HepG2 (cell line): ENCODE measurements around the gene CTU2. TPM values are rescaled to one million over a fixed set of nuclear protein-coding genes. Genes with fewer than 3 reads are reported as not detected.

Source experiments
- ATAC-seq: fragments of 200-7000 bp; cut with Tn5 transposase; 3 replicates; pipeline ENCODE4 v1.9.1; 2020; ENCODE audit warnings: mild to moderate bottlenecking, moderate library complexity
- BruUV-seq: library from RNA; stranded (reverse); fragments of 400-500 nt; replicated peaks from 2 replicates; lab custom pipeline; 2021; lab: Mats Ljungman, UMichigan
- CTCF ChIA-PET: fragments of 300-600 bp; formaldehyde crosslinking; extraction: SDS; loops from one replicate; lab custom pipeline; 2021; ENCODE audit warnings: low total read pairs, inconsistent platforms, low intra/inter-chr PET ratio; lab: Yijun Ruan, JAX
- POLR2A ChIA-PET: fragments of 350-600 bp; sonication (Branson Sonifier 250); formaldehyde crosslinking; loops from one replicate; lab custom pipeline; 2020; ENCODE audit warnings: antibody characterized with exemption, inconsistent platforms; lab: Yijun Ruan, JAX
- DNase-seq: peaks from one replicate; pipeline ENCODE4 v3.0.0-alpha.2; 2015; ENCODE audit warnings: low spot score
- FAIRE-seq: peaks from 3 replicates; lab custom pipeline; 2011; peaks lifted over from hg19 to GRCh38; lab: Jason Lieb, UNC
- H2AFZ ChIP-seq: one replicate; pipeline ENCODE4 v1.6.1; 2011; ENCODE audit warnings: low read length, inconsistent platforms
- H3K27ac ChIP-seq: fragments of 300-600 bp; 3 replicates; pipeline ENCODE4 v1.8.0; 2011; ENCODE audit warnings: mixed run types, mild to moderate bottlenecking, mixed read lengths, low read length, inconsistent platforms; ENCODE audit not compliant: insufficient read depth; ENCODE audit errors: extremely low read length
- H3K27me3 ChIP-seq, 2 experiments: fragments of 200-600 bp in 1 of 2; 2 replicates in 1 of 2; 3 replicates in 1 of 2; pipeline versions ENCODE4 v1.6.0 to v1.8.0; 2011; ENCODE audit warnings: low read length in 2 of 2, mild to moderate bottlenecking in 2 of 2, moderate library complexity in 2 of 2, inconsistent platforms in 1 of 2; ENCODE audit not compliant: insufficient read depth in 2 of 2, control insufficient read depth in 1 of 2
- H3K36me3 ChIP-seq, 2 experiments: fragments of 200-600 bp in 1 of 2; replicated peaks in 1 of 2; 2 replicates in 1 of 2; 3 replicates in 1 of 2; pipeline versions ENCODE4 v1.5.1 to v1.8.0; 2011; ENCODE audit warnings: low read length in 2 of 2, inconsistent platforms in 1 of 2; ENCODE audit not compliant: insufficient read depth in 2 of 2, control insufficient read depth in 1 of 2
- H3K4me1 ChIP-seq: 2 replicates; pipeline ENCODE4 v1.5.1; 2012; ENCODE audit warnings: low read length, inconsistent platforms; ENCODE audit not compliant: insufficient read depth
- H3K4me2 ChIP-seq: 2 replicates; pipeline ENCODE4 v1.6.0; 2011; ENCODE audit warnings: low read depth, low read length, inconsistent platforms
- H3K4me3 ChIP-seq, 3 experiments: fragments of 200-600 bp in 1 of 3; sonication (generic), shearing (Covaris generic) in 1 of 3; replicated peaks in 1 of 3; 2 replicates each; pipeline ENCODE4 v1.5.1; 2011 to 2016; ENCODE audit warnings: low read length in 3 of 3, inconsistent platforms in 2 of 3, low read depth in 2 of 3, mild to moderate bottlenecking in 2 of 3, control low read depth in 1 of 3, mixed read lengths in 1 of 3; ENCODE audit not compliant: insufficient read depth in 1 of 3
- H3K79me2 ChIP-seq: one replicate; pipeline ENCODE4 v1.6.1; 2011; ENCODE audit warnings: low read length, inconsistent platforms; ENCODE audit not compliant: insufficient read depth
- H3K9ac ChIP-seq: 2 replicates; pipeline ENCODE4 v1.6.0; 2011; ENCODE audit warnings: mild to moderate bottlenecking, low read depth, low read length, inconsistent platforms; ENCODE audit not compliant: insufficient read depth
- H3K9me3 ChIP-seq: 2 replicates; pipeline ENCODE4 v1.5.1; 2012; ENCODE audit warnings: mild to moderate bottlenecking, low read length
- H4K20me1 ChIP-seq: 2 replicates; pipeline ENCODE4 v1.6.0; 2011; ENCODE audit warnings: inconsistent platforms, mild to moderate bottlenecking, low read length, moderate library complexity; ENCODE audit not compliant: insufficient read depth
- ATF5 ChIP-seq: sonication (generic); formaldehyde crosslinking; IDR thresholded peaks from 2 replicates; pipeline ENCODE4 v1.4.0; 2020; ENCODE audit warnings: mild to moderate bottlenecking, low read depth, missing genetic modification reagents
- BCL6 ChIP-seq: IDR thresholded peaks from 2 replicates; pipeline ENCODE4 v1.6.1; 2016; ENCODE audit warnings: missing genetic modification reagents, missing compliant biosample characterization
- DBP ChIP-seq: sonication (generic); formaldehyde crosslinking; IDR thresholded peaks from 2 replicates; pipeline ENCODE4 v1.4.0; 2020; ENCODE audit warnings: missing genetic modification reagents; ENCODE audit errors: not compliant biosample characterization
- DZIP1 ChIP-seq: sonication (generic); formaldehyde crosslinking; IDR thresholded peaks from 2 replicates; pipeline ENCODE4 v1.5.0; 2020; ENCODE audit warnings: mild to moderate bottlenecking, missing genetic modification reagents
- HDAC6 ChIP-seq: fragments of 200-600 bp; sonication (generic); IDR thresholded peaks from 2 replicates; pipeline ENCODE4 v1.7.0; 2017; ENCODE audit warnings: mild to moderate bottlenecking, antibody characterized with exemption, low read length, low read depth
- HOXA3 ChIP-seq: sonication (generic); formaldehyde crosslinking; IDR thresholded peaks from 2 replicates; pipeline ENCODE4 v1.5.0; 2020; ENCODE audit warnings: missing genetic modification reagents
- NR0B2 ChIP-seq: sonication (generic); formaldehyde crosslinking; IDR thresholded peaks from 2 replicates; pipeline ENCODE4 v1.4.0; 2020; ENCODE audit warnings: mild to moderate bottlenecking, missing genetic modification reagents
- RAD21 ChIP-seq: fragments of 450-650 bp; formaldehyde crosslinking; IDR thresholded peaks from 2 replicates; pipeline ENCODE4 v1.5.0; 2020; ENCODE audit warnings: mild to moderate bottlenecking
- RXRB ChIP-seq: IDR thresholded peaks from 2 replicates; pipeline ENCODE4 v1.6.1; 2016; ENCODE audit warnings: borderline replicate concordance, missing genetic modification reagents, missing compliant biosample characterization
- SATB2 ChIP-seq: sonication (generic); formaldehyde crosslinking; IDR thresholded peaks from 2 replicates; pipeline ENCODE4 v1.5.0; 2020; ENCODE audit warnings: missing genetic modification reagents
- SIN3B ChIP-seq: fragments of 150-350 bp; IDR thresholded peaks from 2 replicates; pipeline ENCODE4 v1.6.1; 2014; ENCODE audit warnings: low read length
- ZNF18 ChIP-seq: sonication (generic); formaldehyde crosslinking; IDR thresholded peaks from 2 replicates; pipeline ENCODE4 v1.8.0; 2022; ENCODE audit warnings: mild to moderate bottlenecking, missing genetic modification reagents; ENCODE audit not compliant: insufficient replicate concordance
- ZNF3 ChIP-seq: IDR thresholded peaks from 2 replicates; pipeline ENCODE4 v1.7.0; 2017; ENCODE audit warnings: inconsistent platforms
- ZNF367 ChIP-seq: sonication (generic); formaldehyde crosslinking; IDR thresholded peaks from 2 replicates; pipeline ENCODE4 v1.4.0; 2020; ENCODE audit warnings: missing genetic modification reagents, borderline replicate concordance
- ZNF552 ChIP-seq: sonication (generic); formaldehyde crosslinking; IDR thresholded peaks from 2 replicates; pipeline ENCODE4 v1.9.0; 2022; ENCODE audit warnings: missing genetic modification reagents, mild to moderate bottlenecking, borderline replicate concordance
- ZNF691 ChIP-seq: sonication (generic); formaldehyde crosslinking; IDR thresholded peaks from 2 replicates; pipeline ENCODE4 v1.4.0; 2020; ENCODE audit warnings: missing genetic modification reagents, low read depth, mild to moderate bottlenecking, borderline replicate concordance
- WGBS: methylation state at CpG from one replicate; pipeline ENCODE4 v1.1.6; 2017; ENCODE audit warnings: low lambda C conversion rate; 5-methylcytosine and 5-hydroxymethylcytosine counted together
- in situ Hi-C: cut with HindIII; loops from 2 replicates; pipeline ENCODE4 v1.10.0; 2017; ENCODE audit warnings: low pct_unique_long_range_greater_than_20kb; ENCODE audit not compliant: extremely low pct_ligation_motif_present
- intact Hi-C: fragments of 100-400 bp; cut with micrococcal nuclease; formaldehyde crosslinking; loops from one replicate; pipeline ENCODE4 v1.10.0; 2022; ENCODE audit not compliant: unreplicated experiment
- polyA plus RNA-seq, 8 experiments: library from polyadenylated mRNA; depleted of rRNA in 3 of 8; stranded (reverse) in 7 of 8; unstranded in 1 of 8; fragments of >200 nt; fragmentation: Illumina TruSeq in 4 of 8; extraction: Trizol in 4 of 8; gene quantifications; 2 replicates each; pipeline versions ENCODE4 v1.2.1 to v1.2.3, GENCODE V29; 2011 to 2016; ENCODE audit warnings: low read depth in 4 of 8, missing spikeins in 1 of 8, mixed read lengths in 1 of 8; ENCODE audit not compliant: insufficient read depth in 1 of 8
- total RNA-seq, 5 experiments: library from RNA; depleted of rRNA; stranded (reverse); fragments of >200 nt; fragmentation: Illumina TruSeq; extraction: Trizol; gene quantifications; 2 replicates each; pipeline ENCODE4 v1.2.3, GENCODE V29; 2016; ENCODE audit warnings: low read depth in 1 of 5

Gene CTU2
- total and polyA plus RNA-seq, 2 of the 13 experiments (the other 11 are each of a cell fraction or from before 2014, with no cell fraction given): 13.3 to 21.9 TPM

- FAIRE-seq (no peak), DNase-seq (no peak), ATAC-seq (peak; percentile 5)
- ChIA-PET POLR2A (interaction anchor here (0.8 to 2.9 kb wide), 11 partner anchors 11 to 433 kb away, joined by 3 to 36 read pairs (median 4); partner anchors contain the start of genes APRT and PIEZO1), CTCF (interaction anchor here (0.7 to 1.7 kb wide), 3 partner anchors 24 to 98 kb away, joined by 4 to 12 read pairs (median 4); partner anchors contain the start of genes GALNS and TRAPPC2L)
- H4K20me1 ChIP-seq: peaks cover 24% of the 10 kb centered on the region
- H3K9me3 ChIP-seq: no peaks in the 10 kb centered on the region
- BruUV-seq: no TSS peak
- peak overlapping the region; percentile 61 for H3K27ac ChIP-seq
- H3K27me3 ChIP-seq: no peaks in the 10 kb centered on the region
- peak overlapping the region; percentile 39 to 68 (median 43) for H3K4me3 ChIP-seq
- H3K4me1 ChIP-seq: peaks cover 65% of the 10 kb centered on the region
- H2AFZ ChIP-seq: no peak overlapping the region
- intact Hi-C loops: loop anchor here (1.0 to 5.0 kb wide), 3 partner anchors 27 to 97 kb away; partner anchors contain the start of genes APRT, GALNS and TRAPPC2L
- peak overlapping the region; percentile 73 for H3K4me2 ChIP-seq
- 18% methylated on average over 12 of the region's 22 CpGs for WGBS
- in situ Hi-C loops: loop anchor here (5.0 kb wide), 3 partner anchors 42 to 407 kb away; partner anchors contain the start of genes CDT1, GALNS and TRAPPC2L
- H3K36me3 ChIP-seq: peaks cover 0 to 2% of the 10 kb centered on the region in 2 experiments; a peak in 1 of 5 replicates
- peaks cover 20% of the 10 kb centered on the region for H3K79me2 ChIP-seq
- H3K9ac ChIP-seq: peak overlapping the region; percentile 53
- 0 out of 2 replicates have a peak, but pooled peaks have one; percentile 34 for TF ChIP-seq SATB2 (CRISPR knock-in tag)
- TF ChIP-seq HDAC6: no peak
- TF ChIP-seq DBP (CRISPR knock-in tag): no peak
- TF ChIP-seq HOXA3 (CRISPR knock-in tag): no peak
- no peak for TF ChIP-seq SIN3B
- no peak for TF ChIP-seq RAD21 (CRISPR knock-in tag)
- no peak for TF ChIP-seq ZNF691 (CRISPR knock-in tag)
- TF ChIP-seq RXRB: no peak
- no peak for TF ChIP-seq ZNF18 (CRISPR knock-in tag)
- no peak for TF ChIP-seq ZNF552 (CRISPR knock-in tag)
- 0 out of 2 replicates have a peak, but pooled peaks have one; percentile 24 for TF ChIP-seq ATF5 (CRISPR knock-in tag)
- no peak for TF ChIP-seq DZIP1 (CRISPR knock-in tag)
- TF ChIP-seq NR0B2 (CRISPR knock-in tag): 0 out of 2 replicates have a peak, but pooled peaks have one; percentile 6
- no peak for TF ChIP-seq ZNF3
- TF ChIP-seq ZNF367 (CRISPR knock-in tag): no peak
- TF ChIP-seq BCL6 (CRISPR knock-in tag): no peak
These were observed 53.7 kb downstream of the CTU2 start for GRCh38 chr16:88759976-88760350.
